Activated CD8-positive, alpha-beta memory T cell treated with anti-CD3 and anti-CD28 coated beads, Interleukin-2, amount 10 ng/mL, durations not matched to agents 7 days and 5 days (primary cell): ENCODE measurements around the gene UXS1. TPM values are rescaled to one million over a fixed set of nuclear protein-coding genes. Genes with fewer than 3 reads are reported as not detected.
A peak's percentile ranks its signal among the peaks of the same experiment; 100 is the strongest.

ENCODE experiments used
- ATAC-seq: fragments of 150-1000 bp; cut with Tn5 transposase; one replicate; pipeline ENCODE4 v1.10.0; 2021; ENCODE audit warnings: moderate library complexity
- CTCF ChIA-PET: fragments of 350-600 bp; sonication (Branson Sonifier 250); formaldehyde crosslinking; loops from one replicate; lab custom pipeline; 2021; ENCODE audit warnings: antibody characterized with exemption; lab: Charles Lee
- DNase-seq: peaks from one replicate; pipeline ENCODE4 v3.0.0-alpha.2; 2020
- H3K27ac Mint-ChIP-seq: one replicate; pipeline ENCODE4 v1.8.0; 2021; ENCODE audit warnings: mild to moderate bottlenecking, mixed read lengths
- H3K27me3 Mint-ChIP-seq: one replicate; pipeline ENCODE4 v1.8.0; 2021; ENCODE audit warnings: mixed read lengths
- H3K36me3 Mint-ChIP-seq: one replicate; pipeline ENCODE4 v1.8.0; 2021; ENCODE audit warnings: mild to moderate bottlenecking, mixed read lengths
- H3K4me1 Mint-ChIP-seq: one replicate; pipeline ENCODE4 v1.8.0; 2021; ENCODE audit warnings: mixed read lengths
- H3K4me3 Mint-ChIP-seq: one replicate; pipeline ENCODE4 v1.8.0; 2021; ENCODE audit warnings: mild to moderate bottlenecking, moderate library complexity, mixed read lengths
- H3K9me3 Mint-ChIP-seq: one replicate; pipeline ENCODE4 v1.8.0; 2022; ENCODE audit warnings: low read depth, mixed read lengths
- total RNA-seq, 2 experiments: library from RNA; stranded (reverse); gene quantifications; one replicate each; pipeline ENCODE4 v1.2.3, GENCODE V29; 2021

The UXS1 gene
- total RNA-seq, 2 experiments from 2014 or later: 90.0 to 115 TPM

DNA sequence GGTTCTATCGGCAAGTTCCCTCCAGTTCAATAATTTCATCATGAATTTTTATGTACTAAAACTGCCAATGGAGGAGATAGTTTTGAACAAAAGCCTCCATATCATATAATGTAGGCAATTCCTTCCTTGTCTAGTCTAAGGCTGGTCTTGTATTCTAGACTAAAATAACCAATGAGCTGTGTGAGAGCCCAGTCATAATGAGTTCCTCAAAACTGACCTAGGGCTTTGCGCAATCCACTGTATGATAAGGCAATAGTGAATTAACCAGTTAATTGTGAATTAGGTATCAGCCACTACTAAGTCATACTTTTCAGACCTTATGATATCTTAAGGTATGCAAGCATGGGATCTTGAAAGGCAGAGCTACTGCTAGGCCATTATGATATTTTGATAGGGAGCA is 7.6 kb upstream of the UXS1 start:
- no peaks in the 10 kb centered on the region for H3K9me3 Mint-ChIP-seq
- peaks cover 11% of the 10 kb centered on the region for H3K4me1 Mint-ChIP-seq
- H3K4me3 Mint-ChIP-seq: no peak overlapping the region
- no peaks in the 10 kb centered on the region for H3K27me3 Mint-ChIP-seq
- H3K27ac Mint-ChIP-seq: no peak overlapping the region
- peaks cover 5% of the 10 kb centered on the region for H3K36me3 Mint-ChIP-seq
- DNase-seq: no peak
- CTCF ChIA-PET: interaction anchor here (0.7 kb wide), 1 partner anchor 14 kb away, joined by 3 read pairs; no protein-coding TSS in a partner anchor
- no peak for ATAC-seq

DNA sequence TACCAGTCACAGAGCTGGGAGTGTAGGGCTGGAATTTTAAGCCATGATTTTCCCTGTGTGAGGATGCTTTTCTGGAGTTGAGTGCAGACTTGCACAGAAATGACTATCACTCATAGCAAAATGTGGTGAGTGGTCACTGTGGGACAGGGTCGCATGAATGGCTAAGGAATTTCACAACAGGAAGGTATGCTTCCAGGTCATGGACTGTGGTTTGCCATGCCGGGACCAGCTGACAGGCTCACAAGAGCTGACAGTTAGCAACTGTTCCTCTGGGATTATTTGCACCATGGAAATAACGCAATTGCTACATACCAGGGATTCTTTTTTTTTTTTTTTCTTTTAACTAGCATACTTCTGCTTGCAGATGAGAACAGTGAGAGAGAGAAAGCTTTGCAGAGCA is 3.8 kb upstream of the UXS1 start:
- DNase-seq (no peak), ATAC-seq (no peak)
- Mint-ChIP-seq H3K9me3 (no peaks in the 10 kb centered on the region), H3K36me3 (no peaks in the 10 kb centered on the region), H3K27me3 (peaks cover 4% of the 10 kb centered on the region), H3K4me1 (peaks cover 8% of the 10 kb centered on the region), H3K27ac (no peak overlapping the region), H3K4me3 (no peak overlapping the region)
- CTCF ChIA-PET: no interaction called here

DNA sequence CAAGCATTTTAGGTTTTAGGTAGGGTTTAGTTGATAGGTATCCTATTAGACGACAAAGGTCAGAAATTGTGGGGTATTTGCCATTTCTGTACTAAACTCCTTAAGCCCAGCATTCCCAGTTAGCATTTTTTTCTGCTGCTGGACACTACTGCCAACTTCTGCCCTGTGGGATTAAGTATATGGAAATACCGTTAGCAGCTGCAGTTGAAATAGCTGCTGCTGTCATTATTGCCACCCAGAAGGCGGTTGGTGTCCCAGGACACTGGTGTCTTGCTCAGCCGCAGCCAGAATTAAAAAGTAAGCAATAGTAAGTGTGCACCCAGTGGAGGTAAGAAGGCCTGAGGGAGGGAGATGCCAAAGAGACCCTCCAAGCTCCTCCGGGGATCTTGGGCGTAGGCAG is 1.9 kb upstream of the UXS1 start:
- H3K4me3 Mint-ChIP-seq: no peak overlapping the region
- CTCF ChIA-PET: interaction anchor here (1.4 to 1.5 kb wide), 2 partner anchors 9 to 36 kb away, joined by 3 read pairs; no protein-coding TSS in a partner anchor
- H3K9me3 Mint-ChIP-seq: no peaks in the 10 kb centered on the region
- H3K36me3 Mint-ChIP-seq: peaks cover 8% of the 10 kb centered on the region
- H3K27ac Mint-ChIP-seq: no peak overlapping the region
- DNase-seq (no peak), ATAC-seq (no peak)
- peaks cover 25% of the 10 kb centered on the region for H3K4me1 Mint-ChIP-seq
- H3K27me3 Mint-ChIP-seq: peaks cover 4% of the 10 kb centered on the region

DNA sequence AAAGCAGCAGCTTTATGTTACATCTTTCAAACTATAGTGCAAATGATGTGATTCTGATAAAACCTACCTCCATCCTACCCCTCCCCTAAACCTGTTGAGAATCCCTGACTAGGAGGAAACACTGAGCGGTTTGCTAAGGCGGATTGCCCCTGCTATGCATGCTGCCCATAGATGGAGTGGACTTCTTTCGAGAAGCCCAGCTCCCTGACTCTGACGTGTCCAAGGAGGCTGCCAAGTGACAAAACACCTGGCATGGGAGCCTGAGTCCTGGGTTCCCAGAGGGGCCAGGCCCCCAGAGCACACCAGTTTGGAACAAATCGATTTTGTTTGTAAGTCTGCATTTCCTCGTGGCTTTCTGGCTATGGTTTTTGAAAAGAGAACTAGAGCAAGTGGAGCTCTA is 1.4 kb upstream of the UXS1 start:
- CTCF ChIA-PET: interaction anchor here (1.4 to 1.5 kb wide), 2 partner anchors 9 to 36 kb away, joined by 3 read pairs; no protein-coding TSS in a partner anchor
- ATAC-seq (no peak), DNase-seq (no peak)
- H3K27ac Mint-ChIP-seq: no peak overlapping the region
- H3K9me3 Mint-ChIP-seq: no peaks in the 10 kb centered on the region
- peaks cover 4% of the 10 kb centered on the region for H3K27me3 Mint-ChIP-seq
- peak overlapping the region; percentile 87 for H3K4me3 Mint-ChIP-seq
- H3K4me1 Mint-ChIP-seq: peaks cover 28% of the 10 kb centered on the region
- peaks cover 8% of the 10 kb centered on the region for H3K36me3 Mint-ChIP-seq

DNA sequence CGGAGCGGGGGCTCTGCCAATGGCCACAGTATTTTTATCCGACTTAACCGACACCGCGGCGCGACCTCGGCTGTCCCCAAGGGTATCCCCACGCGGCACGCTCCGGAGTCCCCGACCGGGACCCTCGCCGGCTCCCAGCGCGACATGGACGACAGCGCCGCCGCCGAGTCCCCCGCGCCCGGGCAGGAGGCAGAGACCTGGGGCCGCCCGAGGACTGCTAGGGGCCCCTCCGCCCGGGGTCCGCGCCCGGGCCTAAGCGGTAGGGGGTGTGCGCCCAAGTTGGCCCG is 468 bp downstream of the UXS1 start:
- no peak for ATAC-seq
- CTCF ChIA-PET: interaction anchor here (1.2 to 1.6 kb wide), 6 partner anchors 10 to 55 kb away, joined by 3 to 7 read pairs (median 5); no protein-coding TSS in a partner anchor
- peaks cover 45% of the 10 kb centered on the region for H3K4me1 Mint-ChIP-seq

DNA sequence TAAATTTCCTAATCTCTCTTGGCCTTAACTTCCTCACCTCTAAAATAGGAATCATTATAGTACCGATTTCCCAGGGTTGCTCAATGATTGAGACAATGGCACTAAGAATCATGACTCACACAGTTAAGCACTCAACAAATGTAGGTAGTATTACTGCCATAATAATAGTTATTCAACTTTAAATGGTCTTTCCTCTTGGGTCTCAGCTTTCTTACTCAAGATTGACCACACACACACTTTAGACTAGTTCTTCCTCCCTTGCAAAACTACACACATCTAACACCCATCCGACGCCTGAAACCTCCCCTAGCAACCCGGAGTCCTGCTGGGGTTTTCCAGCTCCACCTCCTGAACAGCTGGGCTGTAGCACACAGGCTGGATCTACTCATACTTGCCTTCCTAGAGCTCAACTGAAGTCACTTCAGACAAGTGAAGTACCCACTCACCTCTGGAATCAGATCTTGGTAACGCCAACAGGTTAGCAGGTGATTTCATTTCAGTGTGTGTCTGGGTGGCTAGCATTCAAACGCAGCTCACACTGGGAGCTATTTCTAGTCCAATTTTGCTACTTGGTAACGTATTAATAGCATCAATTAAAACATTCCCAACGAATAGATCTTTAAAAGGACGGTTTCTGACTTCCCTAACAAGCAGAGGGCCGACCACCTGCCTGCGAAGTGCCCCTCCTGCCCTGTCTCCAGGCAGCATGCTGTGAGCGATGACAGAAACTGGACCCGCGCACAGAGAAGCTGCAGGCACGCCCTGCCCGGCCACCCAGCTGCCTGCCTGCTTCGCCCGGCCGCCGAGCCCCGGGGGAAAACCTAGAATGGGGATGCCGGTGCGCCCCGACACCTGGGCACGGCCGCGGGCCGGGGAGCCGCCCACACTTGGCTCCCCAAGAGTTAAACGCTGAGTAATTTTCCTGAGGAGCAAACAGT is 1.1 kb downstream of the UXS1 start:
- H3K4me1 Mint-ChIP-seq: peaks cover 51% of the 10 kb centered on the region
- no peaks in the 10 kb centered on the region for H3K9me3 Mint-ChIP-seq
- peak overlapping the region; percentile 71 for H3K27ac Mint-ChIP-seq
- CTCF ChIA-PET: interaction anchor here (1.0 to 1.6 kb wide), 9 partner anchors 9 to 88 kb away, joined by 3 to 7 read pairs (median 4); no protein-coding TSS in a partner anchor
- peak; percentile 74 for DNase-seq
- peak; percentile 17 for ATAC-seq
- H3K27me3 Mint-ChIP-seq: peaks cover 4% of the 10 kb centered on the region
- H3K4me3 Mint-ChIP-seq: peak overlapping the region; percentile 79
- peaks cover 21% of the 10 kb centered on the region for H3K36me3 Mint-ChIP-seq

More for the DNA sequence above, 468 bp downstream of the UXS1 start:
- H3K9me3 Mint-ChIP-seq: no peaks in the 10 kb centered on the region
- peaks cover 4% of the 10 kb centered on the region for H3K27me3 Mint-ChIP-seq
- DNase-seq: no peak
- H3K36me3 Mint-ChIP-seq: peaks cover 19% of the 10 kb centered on the region
- H3K27ac Mint-ChIP-seq: peak overlapping the region; percentile 71
- H3K4me3 Mint-ChIP-seq: peak overlapping the region; percentile 79

DNA sequence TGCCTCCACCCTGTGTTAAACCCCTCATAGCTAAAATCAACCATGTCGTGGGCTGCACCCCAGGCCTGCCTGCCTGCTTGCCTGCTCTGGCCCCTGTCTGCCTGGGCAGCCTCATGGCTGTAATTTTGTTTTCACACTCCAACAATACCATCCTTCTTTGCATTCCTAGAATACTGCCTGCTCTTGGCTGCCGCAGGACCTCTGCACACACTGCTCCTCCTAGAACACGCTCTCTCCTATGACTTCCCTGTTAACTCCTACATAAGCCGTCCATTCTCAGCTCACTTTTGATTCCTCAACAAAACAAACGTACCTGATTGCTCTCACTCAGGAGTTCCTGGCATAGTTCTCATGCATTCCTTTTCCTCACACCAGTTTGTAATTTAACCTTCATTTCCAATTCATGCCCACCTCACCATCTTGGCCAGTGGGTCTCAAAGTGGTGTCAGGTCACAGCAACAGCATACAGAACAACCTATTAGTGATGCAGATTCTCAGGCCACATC is 2.5 kb downstream of the UXS1 start:
- Mint-ChIP-seq H3K36me3 (peaks cover 26% of the 10 kb centered on the region), H3K4me1 (peaks cover 58% of the 10 kb centered on the region), H3K4me3 (peak overlapping the region; percentile 48), H3K9me3 (no peaks in the 10 kb centered on the region), H3K27ac (no peak overlapping the region), H3K27me3 (peaks cover 4% of the 10 kb centered on the region)
- no peak for ATAC-seq
- CTCF ChIA-PET: interaction anchor here (1.0 kb wide), 1 partner anchor 31 kb away, joined by 3 read pairs; no protein-coding TSS in a partner anchor
- no peak for DNase-seq

DNA sequence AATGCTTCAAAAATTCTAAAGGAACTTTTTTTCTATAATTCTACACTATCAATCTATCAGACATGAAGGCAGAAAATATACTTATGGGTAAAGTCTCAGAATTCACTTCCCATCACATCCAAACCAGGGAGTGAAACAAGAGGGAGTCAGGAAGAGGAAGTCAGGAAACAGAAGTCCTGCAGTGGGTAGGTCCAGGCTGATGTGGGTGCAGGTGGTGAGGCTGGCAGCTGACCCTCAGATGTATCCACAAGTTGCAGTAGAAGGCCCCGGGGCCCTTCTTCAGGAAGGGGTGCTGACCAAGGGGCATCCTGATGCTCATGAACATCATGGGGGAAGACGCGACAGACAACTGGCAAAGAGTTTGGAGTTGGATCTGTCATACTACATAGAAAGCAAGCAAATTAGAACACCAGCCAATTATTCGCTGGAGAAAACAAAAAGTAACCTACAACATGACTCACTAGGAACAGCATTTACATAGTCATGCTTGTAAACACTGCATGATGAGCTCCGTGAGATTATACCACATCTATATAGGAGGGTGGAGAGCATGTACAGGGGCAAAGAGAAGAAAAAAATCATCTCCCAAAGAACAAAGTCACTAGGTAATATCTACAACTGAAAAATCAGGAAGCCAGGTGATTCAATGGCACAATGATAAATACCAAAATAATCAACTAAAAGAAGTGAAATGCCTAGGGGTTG is 4.2 kb downstream of the UXS1 start:
- H3K4me3 Mint-ChIP-seq: no peak overlapping the region
- peaks cover 37% of the 10 kb centered on the region for H3K36me3 Mint-ChIP-seq
- H3K4me1 Mint-ChIP-seq: peaks cover 65% of the 10 kb centered on the region
- no peak overlapping the region for H3K27ac Mint-ChIP-seq
- ATAC-seq: no peak
- H3K9me3 Mint-ChIP-seq: no peaks in the 10 kb centered on the region
- peaks cover 2% of the 10 kb centered on the region for H3K27me3 Mint-ChIP-seq
- CTCF ChIA-PET: no interaction called here
- DNase-seq: no peak

DNA sequence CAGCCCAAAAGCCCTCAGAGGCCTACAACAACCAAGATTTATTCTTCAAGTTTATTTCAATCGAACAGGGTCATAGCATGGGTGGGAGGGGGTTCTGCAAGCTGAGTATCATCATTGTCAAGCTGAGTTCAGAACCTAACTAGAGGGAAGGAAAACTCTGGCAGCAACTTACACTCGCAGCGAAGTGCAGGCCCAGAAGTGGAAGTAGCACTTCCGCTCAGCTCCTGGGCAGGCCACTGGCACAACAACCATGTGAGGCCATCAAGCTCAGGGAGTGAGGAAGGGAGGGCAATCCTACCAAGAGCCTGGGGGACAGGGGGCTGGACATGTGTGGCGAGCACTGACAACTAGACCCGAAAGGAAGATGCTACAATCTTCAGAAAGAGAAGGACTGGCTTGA is 4.8 kb downstream of the UXS1 start:
- DNase-seq (no peak), ATAC-seq (no peak)
- no peaks in the 10 kb centered on the region for H3K9me3 Mint-ChIP-seq
- H3K36me3 Mint-ChIP-seq: peaks cover 38% of the 10 kb centered on the region
- CTCF ChIA-PET: no interaction called here
- H3K4me3 Mint-ChIP-seq: no peak overlapping the region
- peaks cover 68% of the 10 kb centered on the region for H3K4me1 Mint-ChIP-seq
- H3K27me3 Mint-ChIP-seq: peaks cover under 1% of the 10 kb centered on the region
- H3K27ac Mint-ChIP-seq: peak overlapping the region; percentile 37

DNA sequence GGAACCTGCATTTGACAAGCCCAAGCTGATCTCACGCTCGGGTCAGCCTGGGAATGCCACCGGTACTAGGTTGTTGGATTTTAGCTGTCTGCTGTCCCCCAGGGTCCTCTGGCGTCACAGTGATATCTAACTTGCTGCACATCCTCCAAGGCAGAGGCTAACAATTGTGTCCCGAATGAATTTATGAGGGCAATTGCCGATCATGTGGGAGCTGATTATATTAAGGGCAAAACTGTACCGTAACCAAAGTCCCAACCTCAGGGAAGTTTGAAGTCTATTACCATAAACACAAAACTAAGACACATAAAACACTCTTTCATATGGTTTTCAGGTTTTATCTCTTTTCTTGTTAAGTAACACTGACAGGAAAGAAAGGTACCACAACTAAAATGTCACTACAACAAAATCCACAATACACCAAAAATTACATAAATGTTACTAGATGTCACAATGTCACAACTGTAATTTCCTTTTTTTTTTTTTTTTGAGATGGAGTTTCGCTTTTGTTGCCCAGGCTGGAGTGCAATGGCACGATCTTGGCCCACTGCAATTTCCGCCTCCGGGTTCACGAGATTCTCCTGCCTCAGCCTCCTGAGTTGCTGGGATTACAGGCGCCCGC is 6.7 kb downstream of the UXS1 start:
- DNase-seq: no peak

DNA sequence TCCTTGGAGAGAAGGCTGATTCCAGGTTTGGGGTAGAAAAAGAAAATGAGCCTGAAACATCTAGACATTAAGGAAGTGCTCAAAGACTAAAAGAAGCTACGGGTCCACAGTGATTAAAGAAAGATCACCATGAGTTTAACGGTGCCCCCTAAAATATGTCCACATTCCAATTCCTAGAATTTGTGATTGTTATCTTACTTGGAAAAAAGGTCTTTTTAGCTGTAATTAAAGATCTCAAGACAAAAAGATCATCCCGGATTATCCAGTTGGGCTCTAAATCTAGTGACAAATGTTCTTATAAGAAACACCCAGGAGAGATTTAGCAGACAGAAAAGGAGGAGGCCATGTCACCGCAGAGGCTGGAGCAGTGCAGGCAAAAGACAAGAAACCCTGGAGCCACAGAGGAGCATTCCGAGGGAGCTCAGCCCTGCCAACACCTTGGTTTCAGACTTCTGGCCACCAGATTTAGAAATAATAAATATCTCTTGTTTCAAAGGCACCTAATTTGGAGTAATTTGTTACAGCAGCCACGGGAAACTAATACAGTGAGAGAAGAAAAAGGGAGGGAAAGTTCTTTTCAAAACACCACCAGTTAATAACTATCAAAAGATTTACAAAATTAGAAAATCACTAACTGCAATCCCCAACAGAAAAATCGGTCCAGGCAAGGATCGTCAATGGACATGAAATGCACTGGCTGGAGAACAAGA is 8.5 kb downstream of the UXS1 start:
- no peak for ATAC-seq
- no peak for DNase-seq
- H3K9me3 Mint-ChIP-seq: no peaks in the 10 kb centered on the region
- peaks cover 55% of the 10 kb centered on the region for H3K4me1 Mint-ChIP-seq
- peaks cover 32% of the 10 kb centered on the region for H3K36me3 Mint-ChIP-seq
- CTCF ChIA-PET: interaction anchor here (0.8 kb wide), 1 partner anchor 77 kb away, joined by 3 read pairs; no protein-coding TSS in a partner anchor
- H3K27me3 Mint-ChIP-seq: no peaks in the 10 kb centered on the region
- H3K27ac Mint-ChIP-seq: no peak overlapping the region
- no peak overlapping the region for H3K4me3 Mint-ChIP-seq

More for the DNA sequence above, 6.7 kb downstream of the UXS1 start:
- Mint-ChIP-seq H3K4me3 (no peak overlapping the region), H3K27me3 (no peaks in the 10 kb centered on the region), H3K9me3 (no peaks in the 10 kb centered on the region), H3K36me3 (peaks cover 36% of the 10 kb centered on the region), H3K4me1 (peaks cover 70% of the 10 kb centered on the region), H3K27ac (no peak overlapping the region)
- CTCF ChIA-PET: interaction anchor here (1.3 kb wide), 1 partner anchor 8 kb away, joined by 3 read pairs; no protein-coding TSS in a partner anchor
- ATAC-seq: no peak

DNA sequence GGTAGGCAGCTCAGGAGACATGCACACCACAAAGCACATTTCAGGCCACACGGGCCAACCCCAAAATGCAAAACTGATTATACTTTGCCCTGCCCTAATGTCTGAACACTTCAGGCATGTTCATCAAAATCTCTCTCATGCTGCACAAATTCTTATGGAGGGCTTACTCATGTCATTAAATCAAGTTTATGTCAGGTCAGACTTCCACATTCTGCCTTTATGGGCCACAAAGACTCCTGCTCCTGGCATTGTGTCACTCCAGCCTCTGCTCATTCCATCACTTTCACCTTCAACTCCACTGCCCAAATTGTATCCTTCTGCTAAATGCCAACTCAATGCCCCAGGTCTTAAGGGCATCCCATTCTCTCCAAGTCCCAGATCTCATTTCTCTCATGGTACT is 9.2 kb downstream of the UXS1 start:
- DNase-seq: no peak
- Mint-ChIP-seq H3K36me3 (peaks cover 30% of the 10 kb centered on the region), H3K27ac (no peak overlapping the region), H3K27me3 (no peaks in the 10 kb centered on the region), H3K9me3 (no peaks in the 10 kb centered on the region), H3K4me3 (no peak overlapping the region), H3K4me1 (peaks cover 50% of the 10 kb centered on the region)
- ATAC-seq: no peak
- CTCF ChIA-PET: interaction anchor here (3.1 kb wide), 1 partner anchor 8 kb away, joined by 7 read pairs; no protein-coding TSS in a partner anchor
